GM18873 (cell line): Measurements from ENCODE around the gene CNNM4.

Source experiments
- ATAC-seq: cut with Tn5 transposase; IDR thresholded peaks from one replicate; pipeline ENCODE4 v1.9.1; 2021; ENCODE audit warnings: mild to moderate bottlenecking, moderate library complexity, moderate number of reproducible peaks; ENCODE audit not compliant: unreplicated experiment, low FRiP score

CNNM4 gene

DNA sequence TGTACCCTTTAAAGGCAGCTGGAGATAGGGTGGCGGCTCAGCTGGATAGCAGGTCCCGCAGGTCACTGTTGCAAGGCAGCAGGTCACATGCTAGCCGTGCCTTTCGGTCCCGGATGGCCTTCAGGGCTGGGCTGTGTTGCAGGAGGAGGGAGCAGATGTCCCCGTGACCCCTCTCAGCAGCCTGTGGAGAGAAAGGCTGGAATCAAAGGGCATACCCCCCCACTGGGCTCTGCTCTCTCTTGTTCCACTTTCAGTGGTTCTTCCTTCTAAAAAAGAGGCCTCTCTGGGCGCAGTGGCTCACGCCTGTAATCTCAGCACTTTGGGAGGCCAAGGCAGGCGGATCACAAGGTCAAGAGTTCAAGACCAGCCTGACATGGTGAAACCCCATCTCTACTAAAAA lies 87.6 kb downstream of the CNNM4 start:
- no peak for ATAC-seq

DNA sequence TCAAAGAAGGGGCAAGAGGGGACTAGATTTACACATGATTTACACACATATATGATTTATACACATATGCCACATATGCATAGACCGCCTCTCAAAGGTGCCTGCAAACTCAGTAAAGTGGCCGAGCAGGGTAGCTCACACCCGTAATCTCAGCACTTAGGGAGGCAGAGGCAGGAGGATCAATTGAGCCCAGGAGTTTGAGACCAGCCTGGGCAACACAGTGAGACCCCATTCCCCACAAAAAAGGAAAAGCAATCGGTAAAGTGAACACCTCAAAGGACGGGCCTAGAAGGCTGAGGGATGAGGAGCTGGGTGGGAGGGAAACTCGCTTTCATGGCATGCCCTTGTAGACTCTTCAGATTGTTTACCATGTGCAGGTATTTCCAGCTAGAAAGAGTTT lies 92.0 kb downstream of the CNNM4 start:
- ATAC-seq = no peak

DNA sequence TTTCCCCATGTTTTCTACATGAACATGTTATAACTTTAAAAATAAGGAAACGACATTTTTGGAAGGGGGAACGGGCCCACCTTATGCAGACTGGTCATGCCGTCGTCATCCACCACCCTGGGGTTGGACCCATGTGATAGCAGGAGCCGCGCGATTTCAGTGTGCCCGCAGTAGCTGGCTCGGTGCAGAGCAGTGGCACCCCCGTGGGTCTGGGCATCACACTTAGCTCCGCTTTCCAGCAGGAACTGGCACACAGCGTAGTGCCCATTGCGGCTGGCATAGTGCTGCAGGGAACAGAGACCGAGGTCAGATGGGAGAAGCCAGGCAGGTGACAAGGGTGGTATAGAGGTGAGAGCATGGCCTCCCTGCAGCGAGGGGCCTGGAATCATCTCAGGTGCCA lies 92.6 kb downstream of the CNNM4 start:
- ATAC-seq = no peak

GRCh38 chr2:96856776-96857666 lies 96.3 kb downstream of the CNNM4 start:
- no peak for ATAC-seq

- ATAC-seq = peak; percentile 91
These were observed 97.1 kb downstream of the CNNM4 start, which contains the start of gene ANKRD39 for GRCh38 chr2:96857667-96858372. ANKRD39 (minus strand) TSS chr2:96858016; CDS start chr2:96857987, 29 bp downstream.

- ATAC-seq = no peak
These were observed 98.5 kb downstream of the CNNM4 start for GRCh38 chr2:96859099-96859649.

DNA sequence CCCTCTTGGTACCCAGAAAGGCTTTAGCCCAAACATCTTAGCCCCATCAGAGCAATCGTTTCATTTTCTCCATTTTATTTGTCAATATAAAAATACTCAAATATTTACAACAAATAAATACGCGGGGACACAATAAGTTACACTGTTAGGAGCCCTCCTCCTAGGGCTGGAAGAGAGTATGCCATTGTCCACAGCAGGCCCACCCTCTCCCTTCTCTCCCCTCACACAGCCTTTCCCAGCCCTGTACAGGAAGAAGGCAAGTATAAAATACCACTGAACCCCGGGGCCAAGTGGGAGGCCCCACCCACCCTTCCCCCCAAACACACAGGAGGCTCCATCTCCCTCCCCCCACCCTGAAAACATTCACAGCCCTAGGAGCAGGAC lies 99.0 kb downstream of the CNNM4 start:
- ATAC-seq = no peak

GRCh38 chr2:96860065-96861029 lies 99.6 kb downstream of the CNNM4 start:
- no peak for ATAC-seq

DNA sequence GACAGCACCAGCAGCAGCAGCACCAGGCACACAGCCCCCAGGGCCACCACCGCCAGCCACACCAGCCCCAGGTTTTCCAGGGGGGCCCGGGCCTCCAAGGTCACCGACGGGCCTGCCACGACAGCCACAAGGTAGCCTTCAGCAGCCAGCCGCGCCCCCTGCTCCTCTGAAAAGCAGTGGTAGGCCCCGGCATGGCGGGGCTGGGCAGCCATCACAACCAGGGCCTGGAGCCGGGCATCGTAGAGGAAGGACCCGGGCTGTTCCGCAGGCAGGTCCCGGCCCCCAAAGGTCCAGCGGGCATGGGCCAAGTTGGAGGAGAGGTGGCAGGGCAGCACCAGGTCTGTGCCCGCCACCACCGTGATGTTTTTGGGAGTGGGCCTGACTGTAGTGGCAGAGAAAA lies 100.4 kb downstream of the CNNM4 start:
- no peak for ATAC-seq
